CD4-positive, alpha-beta memory T cell (primary cell): ENCODE results near the gene RIMKLA. TPM values are rescaled to one million over a fixed set of nuclear protein-coding genes. Genes with fewer than 3 reads are reported as not detected.

Experiments used
- CTCF ChIA-PET: fragments of 350-600 bp; sonication (Branson Sonifier 250); formaldehyde crosslinking; loops from one replicate; lab custom pipeline; 2021; ENCODE audit warnings: inconsistent platforms; ENCODE audit not compliant: partially characterized antibody; lab: Charles Lee
- POLR2A ChIA-PET: fragments of 350-600 bp; sonication (Branson Sonifier 250); formaldehyde crosslinking; loops from one replicate; lab custom pipeline; 2021; ENCODE audit not compliant: partially characterized antibody; lab: Charles Lee
- DNase-seq, 5 donors: peaks; one replicate each; pipeline versions ENCODE4 v3.0.0 to v3.0.0-alpha.2; 2020 to 2022; ENCODE audit warnings: mixed read lengths in 1 of 5
- H3K27ac ChIP-seq: one replicate; pipeline ENCODE4 v1.7.0; 2013; ENCODE audit warnings: low read depth, low read length
- H3K27me3 ChIP-seq: 2 replicates; pipeline ENCODE4 v1.7.0; 2013; ENCODE audit warnings: mild to moderate bottlenecking, low read length, moderate library complexity; ENCODE audit not compliant: insufficient read depth
- H3K36me3 ChIP-seq: 2 replicates; pipeline ENCODE4 v1.7.0; 2013; ENCODE audit warnings: mild to moderate bottlenecking, low read length, moderate library complexity; ENCODE audit not compliant: insufficient read depth
- H3K4me1 ChIP-seq: 2 replicates; pipeline ENCODE4 v1.7.0; 2013; ENCODE audit warnings: mild to moderate bottlenecking, low read length, moderate library complexity; ENCODE audit not compliant: insufficient read depth
- H3K4me3 ChIP-seq, 2 donors: one replicate each; pipeline ENCODE4 v1.7.0; 2013; ENCODE audit warnings: low read length in 2 of 2, mild to moderate bottlenecking in 1 of 2
- H3K9me3 ChIP-seq, 2 donors: one replicate each; pipeline ENCODE4 v1.7.0; 2013; ENCODE audit warnings: low read length in 2 of 2, control low read depth in 1 of 2; ENCODE audit not compliant: control insufficient read depth in 1 of 2
- H3K27ac Mint-ChIP-seq, 7 donors: one replicate each; pipeline ENCODE4 v1.8.0; 2020 to 2021; ENCODE audit warnings: mixed read lengths in 7 of 7, mild to moderate bottlenecking in 6 of 7, inconsistent platforms in 3 of 7, moderate library complexity in 3 of 7
- H3K27me3 Mint-ChIP-seq, 2 donors: one replicate each; pipeline ENCODE4 v1.8.0; 2020 to 2021; ENCODE audit warnings: mixed read lengths in 2 of 2
- H3K36me3 Mint-ChIP-seq, 2 donors: one replicate each; pipeline ENCODE4 v1.8.0; 2020 to 2021; ENCODE audit warnings: mixed read lengths in 2 of 2, inconsistent platforms in 1 of 2, mild to moderate bottlenecking in 1 of 2
- H3K4me1 Mint-ChIP-seq, 4 donors: one replicate each; pipeline ENCODE4 v1.8.0; 2020 to 2021; ENCODE audit warnings: mixed read lengths in 4 of 4, mild to moderate bottlenecking in 1 of 4
- H3K4me3 Mint-ChIP-seq, 8 donors: one replicate each; pipeline ENCODE4 v1.8.0; 2020 to 2021; ENCODE audit warnings: mixed read lengths in 8 of 8, mild to moderate bottlenecking in 7 of 8, moderate library complexity in 6 of 8, inconsistent platforms in 3 of 8
- H3K9me3 Mint-ChIP-seq, 8 donors: one replicate each; pipeline ENCODE4 v1.8.0; 2020 to 2021; ENCODE audit warnings: mixed read lengths in 8 of 8, mild to moderate bottlenecking in 5 of 8, inconsistent platforms in 3 of 8, moderate library complexity in 1 of 8
- intact Hi-C: fragments of 100-400 bp; cut with micrococcal nuclease; formaldehyde crosslinking; loops from one replicate; pipeline ENCODE4 v1.15.1; 2023
- polyA plus RNA-seq, 2 donors: library from polyadenylated mRNA; unstranded; fragments of 300-500 nt; fragmentation: Illumina TruSeq; gene quantifications; one replicate each; pipeline ENCODE4 v1.2.3, GENCODE V29; 2021
- total RNA-seq, 2 experiments: library from RNA; stranded (reverse); gene quantifications; one replicate each; pipeline ENCODE4 v1.2.3, GENCODE V29; 2021

The RIMKLA gene
- total and polyA plus RNA-seq, 4 experiments from 2014 or later = 0.03 to 0.49 (median 0.15) TPM

DNA sequence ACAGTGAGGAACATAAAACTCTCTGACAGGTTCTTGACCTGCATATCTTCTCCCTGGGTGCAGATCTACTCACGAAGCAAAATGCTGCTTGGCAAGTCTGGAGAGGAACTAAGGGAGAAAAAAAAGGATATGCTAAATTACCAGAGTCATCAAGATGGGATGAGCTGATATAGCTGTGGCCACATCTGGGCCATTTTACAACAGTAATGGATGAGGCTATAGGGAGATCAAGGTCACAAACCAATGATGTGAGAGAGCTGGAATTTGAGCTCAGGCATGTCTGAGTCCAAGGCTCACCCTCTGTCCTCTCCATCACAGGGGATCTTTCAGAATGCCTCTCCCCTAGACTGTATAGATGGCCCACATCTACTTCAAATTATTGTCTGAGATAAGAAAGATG is 49.0 kb downstream of the RIMKLA start:
- CTCF ChIA-PET = interaction anchor here (0.6 kb wide), 1 partner anchor 17 kb away, joined by 5 read pairs; no protein-coding TSS in a partner anchor

DNA sequence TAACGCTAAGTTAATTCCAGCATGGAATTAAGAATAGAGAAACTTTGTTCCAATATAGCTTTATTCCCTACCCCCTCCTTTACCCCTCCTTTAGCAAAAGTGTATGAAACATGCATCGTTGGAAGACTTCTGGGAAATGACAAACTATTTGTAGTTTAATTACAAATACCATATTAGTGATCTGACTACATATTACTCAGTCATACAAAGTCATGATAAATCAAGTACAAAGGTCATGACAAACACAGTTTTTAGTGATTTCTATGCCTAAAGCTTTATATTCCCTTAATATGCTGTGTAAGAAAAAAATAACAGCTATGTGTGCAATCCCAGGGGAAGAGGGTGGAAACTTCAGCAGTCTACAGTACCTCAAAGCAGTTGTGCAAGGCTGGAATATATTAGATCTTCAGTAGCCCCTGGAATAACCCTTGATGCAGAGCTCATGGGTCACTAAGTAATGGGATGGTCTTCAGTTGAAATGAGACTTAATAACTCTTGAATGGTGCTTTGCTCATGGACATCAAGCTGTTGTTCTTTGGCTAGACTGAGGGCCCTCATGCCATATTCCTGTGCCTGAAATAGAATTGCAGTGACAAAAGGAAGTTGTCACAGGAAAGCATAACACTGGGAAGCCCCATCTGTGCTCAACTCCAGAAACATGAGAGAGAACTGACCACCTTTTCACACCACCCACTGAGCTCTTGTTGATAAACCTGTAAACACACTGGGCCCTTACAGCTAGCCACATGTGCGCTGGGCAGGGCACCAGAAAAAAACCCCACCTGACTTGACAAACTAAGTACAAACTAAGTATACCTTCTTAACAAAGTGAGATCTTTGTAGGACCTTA is 49.9 kb downstream of the RIMKLA start:
- Mint-ChIP-seq H3K27me3 (no peaks in the 10 kb centered on the region), H3K36me3 (no peaks in the 10 kb centered on the region), H3K9me3 (no peaks in the 10 kb centered on the region), H3K4me3 (no peak overlapping the region), H3K27ac (no peak overlapping the region), H3K4me1 (no peaks in the 10 kb centered on the region)
- no peak overlapping the region for H3K27ac ChIP-seq
- H3K36me3 ChIP-seq = no peaks in the 10 kb centered on the region
- intact Hi-C loops = no loop called here
- CTCF ChIA-PET = no interaction called here
- POLR2A ChIA-PET = no interaction called here
- DNase-seq = no peak
- no peaks in the 10 kb centered on the region for H3K27me3 ChIP-seq
- H3K4me3 ChIP-seq = no peak overlapping the region
- no peaks in the 10 kb centered on the region for H3K9me3 ChIP-seq
- no peaks in the 10 kb centered on the region for H3K4me1 ChIP-seq

More for the DNA sequence above, 49.0 kb downstream of the RIMKLA start:
- POLR2A ChIA-PET = no interaction called here
- no peaks in the 10 kb centered on the region for H3K36me3 Mint-ChIP-seq
- no peak overlapping the region for H3K27ac Mint-ChIP-seq
- DNase-seq = no peak
- H3K27me3 Mint-ChIP-seq = peaks cover 0 to 1% of the 10 kb centered on the region in 2 donors
- no peak overlapping the region for H3K4me3 ChIP-seq
- H3K9me3 ChIP-seq = no peaks in the 10 kb centered on the region
- H3K9me3 Mint-ChIP-seq = no peaks in the 10 kb centered on the region
- H3K4me1 ChIP-seq = no peaks in the 10 kb centered on the region
- no peaks in the 10 kb centered on the region for H3K36me3 ChIP-seq
- H3K4me1 Mint-ChIP-seq = no peaks in the 10 kb centered on the region
- H3K27me3 ChIP-seq = no peaks in the 10 kb centered on the region
- no peak overlapping the region for H3K27ac ChIP-seq
- intact Hi-C loops = no loop called here
- H3K4me3 Mint-ChIP-seq = no peak overlapping the region

DNA sequence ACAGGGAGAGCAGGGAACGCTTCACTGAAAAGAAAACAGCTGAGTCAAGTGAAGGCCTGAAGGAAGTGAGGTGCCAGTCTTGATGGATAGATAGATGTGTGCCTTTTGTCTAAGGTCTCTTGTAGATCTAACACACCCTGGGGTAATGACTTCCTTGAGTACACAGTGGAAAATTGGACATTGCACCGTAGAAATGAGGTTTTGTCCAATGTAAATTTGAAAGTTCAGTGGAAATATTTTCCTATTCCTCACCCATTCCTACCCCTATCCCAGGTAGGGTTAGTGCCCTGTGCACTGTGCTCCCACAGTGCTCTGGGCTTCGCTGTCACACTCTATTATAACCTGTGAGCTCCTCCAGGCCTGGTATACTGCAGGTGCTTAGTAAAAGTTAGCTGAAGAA is 50.9 kb downstream of the RIMKLA start:
- Histone ChIP-seq H3K36me3 (no peaks in the 10 kb centered on the region), H3K4me1 (no peaks in the 10 kb centered on the region), H3K27me3 (no peaks in the 10 kb centered on the region), H3K9me3 (no peaks in the 10 kb centered on the region), H3K27ac (no peak overlapping the region), H3K4me3 (no peak overlapping the region)
- no peak overlapping the region for H3K27ac Mint-ChIP-seq
- no peak overlapping the region for H3K4me3 Mint-ChIP-seq
- no peaks in the 10 kb centered on the region for H3K4me1 Mint-ChIP-seq
- no peaks in the 10 kb centered on the region for H3K36me3 Mint-ChIP-seq
- intact Hi-C loops = no loop called here
- no peaks in the 10 kb centered on the region for H3K9me3 Mint-ChIP-seq
- ChIA-PET CTCF (no interaction called here), POLR2A (no interaction called here)
- H3K27me3 Mint-ChIP-seq = no peaks in the 10 kb centered on the region
- no peak for DNase-seq

DNA sequence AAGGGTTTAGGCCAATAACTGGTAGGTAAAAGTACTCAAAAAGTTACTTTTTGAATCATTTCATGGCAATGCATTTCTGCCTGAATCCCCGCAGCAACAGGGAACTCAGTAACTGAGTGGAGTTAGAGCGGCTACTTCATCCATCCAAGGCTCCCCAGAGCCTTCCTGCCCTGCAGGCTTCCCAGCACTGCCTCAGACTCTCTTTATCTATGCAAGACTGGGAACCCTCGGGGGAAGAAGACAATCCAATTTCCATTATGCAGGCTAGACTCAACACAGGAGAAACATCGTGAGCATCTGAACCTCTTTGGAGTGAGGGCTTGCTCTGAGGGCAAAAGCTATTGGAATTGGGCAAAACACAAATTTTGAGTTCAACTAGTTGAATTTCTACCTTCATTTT is 52.1 kb downstream of the RIMKLA start:
- Histone ChIP-seq H3K27me3 (no peaks in the 10 kb centered on the region), H3K9me3 (no peaks in the 10 kb centered on the region), H3K27ac (no peak overlapping the region), H3K4me1 (no peaks in the 10 kb centered on the region), H3K4me3 (no peak overlapping the region), H3K36me3 (no peaks in the 10 kb centered on the region)
- DNase-seq = no peak
- POLR2A ChIA-PET = no interaction called here
- no peaks in the 10 kb centered on the region for H3K9me3 Mint-ChIP-seq
- H3K4me1 Mint-ChIP-seq = no peaks in the 10 kb centered on the region
- CTCF ChIA-PET = no interaction called here
- H3K27me3 Mint-ChIP-seq = peaks cover 3 to 4% of the 10 kb centered on the region in 2 donors
- H3K36me3 Mint-ChIP-seq = no peaks in the 10 kb centered on the region
- H3K4me3 Mint-ChIP-seq = no peak overlapping the region
- no peak overlapping the region for H3K27ac Mint-ChIP-seq
- intact Hi-C loops = no loop called here

DNA sequence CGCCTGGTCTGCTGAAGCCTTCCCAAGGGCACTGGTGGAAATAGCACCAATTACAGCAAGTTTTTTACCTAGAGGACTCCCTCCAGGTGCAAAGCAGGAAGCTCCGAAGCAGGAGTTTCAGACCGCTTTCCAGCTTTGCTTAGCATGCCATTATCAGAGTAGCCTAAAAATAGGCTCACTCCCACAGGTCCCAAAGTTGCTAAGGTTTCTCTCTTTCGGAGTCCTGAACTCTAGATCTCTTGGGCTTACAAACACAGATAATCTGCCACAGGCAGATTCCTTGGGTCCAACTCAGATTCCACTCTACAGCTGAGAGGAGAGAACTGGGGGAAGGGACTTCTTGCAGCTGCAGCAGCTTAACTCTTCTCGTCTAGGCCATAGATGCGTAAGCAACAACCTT is 52.8 kb downstream of the RIMKLA start:
- no peaks in the 10 kb centered on the region for H3K36me3 ChIP-seq
- POLR2A ChIA-PET = no interaction called here

DNA sequence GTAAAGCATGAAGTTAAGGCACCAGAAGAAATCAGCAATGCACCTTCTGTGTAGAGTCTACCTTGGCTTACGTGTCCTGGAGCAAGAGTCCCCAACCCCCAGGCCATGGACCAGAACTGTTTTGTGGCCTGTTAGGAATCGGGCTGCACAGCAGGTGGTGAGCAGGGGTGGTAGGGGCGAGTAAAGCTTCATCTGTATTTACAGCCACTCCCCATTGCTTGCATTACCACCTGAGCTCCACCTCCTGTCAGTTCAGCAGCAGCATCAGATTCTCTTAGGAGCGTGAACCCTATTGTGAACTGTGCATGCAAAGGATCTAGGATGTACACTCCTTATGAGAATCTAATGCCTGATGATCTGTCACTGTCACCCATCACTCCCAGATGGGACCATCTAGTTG is 53.7 kb downstream of the RIMKLA start:
- H3K27me3 ChIP-seq = no peaks in the 10 kb centered on the region
- Mint-ChIP-seq H3K27me3 (peaks cover 3 to 4% of the 10 kb centered on the region in 2 donors), H3K4me3 (no peak overlapping the region), H3K27ac (no peak overlapping the region), H3K4me1 (no peaks in the 10 kb centered on the region), H3K36me3 (no peaks in the 10 kb centered on the region), H3K9me3 (no peaks in the 10 kb centered on the region)
- H3K36me3 ChIP-seq = no peaks in the 10 kb centered on the region
- H3K4me1 ChIP-seq = no peaks in the 10 kb centered on the region
- ChIA-PET POLR2A (no interaction called here), CTCF (no interaction called here)
- no peaks in the 10 kb centered on the region for H3K9me3 ChIP-seq
- intact Hi-C loops = no loop called here
- H3K27ac ChIP-seq = no peak overlapping the region
- DNase-seq = no peak
- H3K4me3 ChIP-seq = no peak overlapping the region

More for the DNA sequence above, 52.8 kb downstream of the RIMKLA start:
- no peaks in the 10 kb centered on the region for H3K27me3 ChIP-seq
- Mint-ChIP-seq H3K27me3 (peaks cover 3 to 4% of the 10 kb centered on the region in 2 donors), H3K9me3 (no peaks in the 10 kb centered on the region), H3K4me1 (no peaks in the 10 kb centered on the region), H3K36me3 (no peaks in the 10 kb centered on the region), H3K4me3 (no peak overlapping the region), H3K27ac (no peak overlapping the region)
- CTCF ChIA-PET = no interaction called here
- H3K9me3 ChIP-seq = no peaks in the 10 kb centered on the region
- H3K4me1 ChIP-seq = no peaks in the 10 kb centered on the region
- intact Hi-C loops = no loop called here
- DNase-seq = no peak
- no peak overlapping the region for H3K27ac ChIP-seq
- H3K4me3 ChIP-seq = no peak overlapping the region

DNA sequence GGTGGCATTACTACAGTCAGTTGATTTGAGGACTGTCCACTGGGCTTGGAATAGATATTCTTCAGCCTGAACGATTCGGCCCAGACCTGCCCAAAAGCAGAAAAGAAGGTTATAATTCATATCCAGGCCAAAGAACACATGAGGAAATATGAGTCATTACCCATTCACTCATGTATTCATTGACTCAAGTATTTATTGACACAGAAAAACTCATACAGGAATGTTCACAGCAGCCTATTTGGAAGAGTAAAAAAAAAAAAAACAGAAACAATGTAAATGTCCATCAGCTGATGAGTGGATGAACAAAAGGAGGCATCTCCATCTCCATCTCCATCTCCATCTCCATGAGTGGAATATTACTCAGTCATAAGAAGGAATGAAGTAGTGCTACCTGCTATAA is 59.3 kb downstream of the RIMKLA start:
- ChIA-PET CTCF (no interaction called here), POLR2A (no interaction called here)
- Histone ChIP-seq H3K27ac (no peak overlapping the region), H3K9me3 (no peaks in the 10 kb centered on the region), H3K4me3 (no peak overlapping the region), H3K4me1 (no peaks in the 10 kb centered on the region), H3K36me3 (no peaks in the 10 kb centered on the region), H3K27me3 (no peaks in the 10 kb centered on the region)
- H3K4me1 Mint-ChIP-seq = no peaks in the 10 kb centered on the region
- H3K36me3 Mint-ChIP-seq = no peaks in the 10 kb centered on the region
- H3K4me3 Mint-ChIP-seq = no peak overlapping the region
- intact Hi-C loops = no loop called here
- H3K27me3 Mint-ChIP-seq = peaks cover 3 to 4% of the 10 kb centered on the region in 2 donors
- no peaks in the 10 kb centered on the region for H3K9me3 Mint-ChIP-seq
- DNase-seq = no peak
- no peak overlapping the region for H3K27ac Mint-ChIP-seq
